Mesothelial cell of epicardium (in vitro differentiated cells): Measurements from ENCODE around the gene XCR1. TPM values are rescaled to one million over a fixed set of nuclear protein-coding genes. Genes with fewer than 3 reads are reported as not detected.
"Not testable (repeated sequence)": the region's sequence is repeated elsewhere in the genome, so short reads cannot be mapped to it uniquely, and the experiment has no call there.

Experiments used
- DNase-seq, 2 experiments: peaks; one replicate each; pipeline ENCODE4 v3.0.0; 2021; ENCODE audit warnings: low spot score in 2 of 2; ENCODE audit not compliant: unreplicated experiment in 2 of 2
- H3K27ac Mint-ChIP-seq: 2 replicates; pipeline ENCODE4 v1.8.0; 2021; ENCODE audit warnings: mixed read lengths
- H3K27me3 Mint-ChIP-seq: 2 replicates; pipeline ENCODE4 v1.8.0; 2021; ENCODE audit warnings: low read depth, mixed read lengths
- H3K36me3 Mint-ChIP-seq: 2 replicates; pipeline ENCODE4 v1.8.0; 2021; ENCODE audit warnings: mixed read lengths
- H3K4me1 Mint-ChIP-seq: 2 replicates; pipeline ENCODE4 v1.8.0; 2021; ENCODE audit warnings: mixed read lengths
- H3K4me3 Mint-ChIP-seq: 2 replicates; pipeline ENCODE4 v1.8.0; 2021; ENCODE audit warnings: mild to moderate bottlenecking, moderate library complexity, mixed read lengths
- H3K9me3 Mint-ChIP-seq: 2 replicates; pipeline ENCODE4 v1.8.0; 2021; ENCODE audit warnings: mixed read lengths
- CTCF ChIP-seq: fragments of 200-600 bp; sonication (generic); IDR thresholded peaks from one replicate; pipeline ENCODE4 v1.5.0; 2021; ENCODE audit warnings: antibody characterized with exemption; ENCODE audit not compliant: unreplicated experiment
- total RNA-seq: library from RNA; stranded (reverse); gene quantifications from 3 replicates; pipeline ENCODE4 v1.2.1, GENCODE V29; 2021

XCR1 gene
- total RNA-seq, 1 donor from 2014 or later = not detected

- no peak for DNase-seq
- peaks cover 3% of the 10 kb centered on the region for H3K27me3 Mint-ChIP-seq
- no peaks in the 10 kb centered on the region for H3K36me3 Mint-ChIP-seq
- no peak overlapping the region for H3K4me3 Mint-ChIP-seq
- H3K9me3 Mint-ChIP-seq = no peaks in the 10 kb centered on the region
- H3K27ac Mint-ChIP-seq = no peak overlapping the region
- peaks cover 12% of the 10 kb centered on the region for H3K4me1 Mint-ChIP-seq
- no peak for TF ChIP-seq CTCF
Observed at GRCh38 chr3:46052531-46052930, 25.2 kb upstream of the XCR1 start.

GRCh38 chr3:46049093-46049492 is 21.8 kb upstream of the XCR1 start:
- Mint-ChIP-seq H3K9me3 (no peaks in the 10 kb centered on the region), H3K27ac (no peak overlapping the region), H3K36me3 (no peaks in the 10 kb centered on the region), H3K27me3 (no peaks in the 10 kb centered on the region), H3K4me3 (no peak overlapping the region), H3K4me1 (peaks cover 12% of the 10 kb centered on the region)
- no peak for DNase-seq
- no peak for TF ChIP-seq CTCF

DNA sequence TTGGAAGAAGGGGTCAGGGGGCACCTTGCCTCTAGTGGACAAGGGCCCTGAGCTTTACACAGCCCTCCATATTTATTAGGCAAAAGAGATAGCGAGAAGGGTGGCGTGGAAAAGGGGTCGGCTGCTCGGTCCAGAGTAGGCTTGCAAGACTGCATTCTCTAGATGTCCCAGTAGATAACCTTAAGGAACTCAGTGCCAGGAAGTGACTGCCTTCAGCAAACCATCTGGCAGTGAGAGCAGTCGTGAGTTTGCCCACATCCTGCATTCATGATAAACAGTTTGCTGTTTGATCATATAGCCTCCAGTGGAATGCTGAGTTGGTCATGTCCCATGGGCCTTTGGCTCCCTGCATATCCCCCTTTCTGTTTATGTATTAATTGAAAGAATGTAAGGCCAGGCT is 18.9 kb upstream of the XCR1 start:
- Mint-ChIP-seq H3K9me3 (peaks cover 13% of the 10 kb centered on the region), H3K4me1 (peaks cover 12% of the 10 kb centered on the region)
- not testable (repeated sequence) for H3K4me3 Mint-ChIP-seq, H3K27me3 Mint-ChIP-seq, DNase-seq, H3K27ac Mint-ChIP-seq, H3K36me3 Mint-ChIP-seq

DNA sequence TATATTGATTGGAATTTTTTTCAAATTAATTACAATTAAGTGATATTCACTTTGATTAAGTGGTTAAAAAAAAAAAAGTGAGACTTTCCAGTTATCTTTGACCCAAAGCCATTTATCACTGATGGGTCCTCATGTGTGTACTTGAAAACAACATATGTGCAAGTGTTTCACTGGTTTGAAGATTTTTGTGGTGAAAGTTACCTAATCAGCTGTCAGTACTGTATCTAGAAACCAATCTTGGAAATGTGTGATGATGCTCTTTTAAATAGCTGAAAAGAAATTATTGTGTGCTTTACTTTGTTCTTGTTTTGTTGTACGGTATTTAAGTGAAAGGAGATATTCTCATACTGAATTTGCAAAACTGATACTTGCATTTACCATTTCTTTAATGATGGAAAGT is 11.6 kb upstream of the XCR1 start:
- no peaks in the 10 kb centered on the region for H3K27me3 Mint-ChIP-seq
- no peak for TF ChIP-seq CTCF
- no peaks in the 10 kb centered on the region for H3K4me1 Mint-ChIP-seq

DNA sequence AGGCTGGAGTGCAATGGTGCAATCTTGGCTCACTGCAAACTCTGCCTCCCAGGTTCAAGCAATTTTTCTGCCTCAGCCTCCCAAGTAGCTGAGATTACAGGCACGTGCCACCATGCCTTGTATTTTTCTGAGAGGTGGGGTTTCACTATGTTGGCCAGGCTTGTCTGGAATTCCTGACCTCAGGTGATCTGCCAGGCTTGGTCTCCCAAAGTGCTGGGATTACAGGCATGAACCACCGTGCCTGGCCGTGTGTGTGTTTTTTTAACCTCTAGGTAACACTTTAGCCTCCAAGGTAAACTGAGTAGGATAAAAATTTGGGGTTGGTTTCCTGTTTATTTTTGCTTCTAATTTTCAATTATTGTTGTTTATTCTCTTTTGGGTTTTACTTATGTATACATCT is 10.8 kb upstream of the XCR1 start:
- H3K4me1 Mint-ChIP-seq, H3K4me3 Mint-ChIP-seq, DNase-seq, H3K27me3 Mint-ChIP-seq, H3K36me3 Mint-ChIP-seq, H3K27ac Mint-ChIP-seq: not testable (repeated sequence)
- H3K9me3 Mint-ChIP-seq = peaks cover 16% of the 10 kb centered on the region

More for the DNA sequence above, 11.6 kb upstream of the XCR1 start:
- Mint-ChIP-seq H3K36me3 (no peaks in the 10 kb centered on the region), H3K4me3 (no peak overlapping the region), H3K9me3 (peaks cover 16% of the 10 kb centered on the region), H3K27ac (no peak overlapping the region)
- DNase-seq = no peak

DNA sequence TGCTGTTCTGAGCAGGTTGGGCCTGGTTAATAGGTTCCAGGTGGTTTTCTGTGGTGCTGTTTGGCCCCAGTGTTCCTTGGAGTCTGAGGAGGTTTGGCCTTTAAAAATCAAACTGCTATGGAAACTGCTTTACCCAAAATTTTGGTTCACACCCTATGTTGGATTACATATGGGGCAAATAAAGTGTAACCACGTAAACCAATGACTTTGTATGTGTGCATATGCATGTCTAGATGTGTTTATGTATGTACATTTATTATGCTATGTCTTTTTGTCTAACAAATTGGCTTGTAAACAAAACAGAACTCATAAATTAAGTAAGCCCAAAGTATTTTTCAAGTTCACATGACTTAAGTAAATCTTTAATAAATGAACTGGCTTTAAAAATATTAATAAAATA is 8.9 kb upstream of the XCR1 start:
- Mint-ChIP-seq H3K4me3 (no peak overlapping the region), H3K36me3 (no peaks in the 10 kb centered on the region), H3K4me1 (no peaks in the 10 kb centered on the region), H3K9me3 (peaks cover 2% of the 10 kb centered on the region), H3K27ac (no peak overlapping the region), H3K27me3 (no peaks in the 10 kb centered on the region)
- no peak for DNase-seq
- TF ChIP-seq CTCF = no peak

- Mint-ChIP-seq H3K36me3 (no peaks in the 10 kb centered on the region), H3K27me3 (no peaks in the 10 kb centered on the region), H3K27ac (no peak overlapping the region), H3K4me1 (no peaks in the 10 kb centered on the region), H3K4me3 (no peak overlapping the region), H3K9me3 (peaks cover 14% of the 10 kb centered on the region)
- TF ChIP-seq CTCF = no peak
- no peak for DNase-seq
Observed at GRCh38 chr3:46031747-46032146, 4.5 kb upstream of the XCR1 start.
